Upper lobe of left lung (tissue), 6 donors: ENCODE results near the gene CIBAR2. TPM values are rescaled to one million over a fixed set of nuclear protein-coding genes. Genes with fewer than 3 reads are reported as not detected.

ENCODE experiments used
- ATAC-seq, 2 donors: fragments of 200-7000 bp; cut with Tn5 transposase; one replicate each; pipeline ENCODE4 v1.9.1; 2022; ENCODE audit warnings: mild to moderate bottlenecking in 2 of 2, moderate library complexity in 2 of 2; ENCODE audit not compliant: low FRiP score in 2 of 2
- DNase-seq, 2 donors: peaks; one replicate each; pipeline ENCODE4 v3.0.0-alpha.2; 2019 to 2020
- H3K27ac ChIP-seq, 4 donors: fragments of 200-600 bp; sonication (generic); one replicate each; pipeline ENCODE4 v1.5.1; 2016 to 2019
- H3K27me3 ChIP-seq, 4 donors: fragments of 200-600 bp; sonication (generic); one replicate each; pipeline ENCODE4 v1.5.1; 2017 to 2019
- H3K36me3 ChIP-seq, 4 donors: fragments of 200-600 bp; sonication (generic); one replicate each; pipeline ENCODE4 v1.5.1; 2016 to 2019
- H3K4me1 ChIP-seq, 4 donors: fragments of 200-600 bp; sonication (generic); one replicate each; pipeline ENCODE4 v1.5.1; 2018 to 2019
- H3K4me3 ChIP-seq, 4 donors: fragments of 200-600 bp; sonication (generic); one replicate each; pipeline ENCODE4 v1.5.1; 2017 to 2019; ENCODE audit warnings: mild to moderate bottlenecking in 2 of 4, moderate library complexity in 1 of 4
- H3K9me3 ChIP-seq, 4 donors: fragments of 200-600 bp; sonication (generic); one replicate each; pipeline ENCODE4 v1.5.1; 2018 to 2019
- EP300 ChIP-seq, 4 donors: sonication (generic); formaldehyde crosslinking; IDR thresholded peaks; one replicate each; pipeline ENCODE4 v1.5.1; 2017; ENCODE audit warnings: antibody characterized with exemption in 4 of 4, control low read depth in 2 of 4
- POLR2A ChIP-seq, 4 donors: fragments of 450-650 bp; IDR thresholded peaks; one replicate each; pipeline ENCODE4 v1.5.1; 2016 to 2017; ENCODE audit warnings: antibody characterized with exemption in 4 of 4, mild to moderate bottlenecking in 2 of 4
- POLR2AphosphoS5 ChIP-seq, 2 donors: sonication (generic); formaldehyde crosslinking; IDR thresholded peaks; one replicate each; pipeline ENCODE4 v1.5.1; 2017; ENCODE audit warnings: antibody characterized with exemption in 2 of 2
- WGBS, 2 donors: methylation state at CpG; one replicate each; pipeline ENCODE4 v1.1.5; 2017 to 2018; 5-methylcytosine and 5-hydroxymethylcytosine counted together
- total RNA-seq, 6 donors: library from RNA; depleted of rRNA in 4 of 6; stranded (reverse); fragments of >200 nt in 4 of 6; gene quantifications; one replicate each; pipeline versions ENCODE4 v1.1.0 to v1.2.1, GENCODE V29; 2016 to 2021
- TF ChIP-seq, protein P1 (sequence below), 6 experiments: fragments of 450-650 bp in 4 of 6; fragments of 200-600 bp in 2 of 6; sonication (generic) in 2 of 6; IDR thresholded peaks; one replicate each; pipeline ENCODE4 v1.5.1; 2016 to 2019; ENCODE audit warnings: antibody characterized with exemption in 6 of 6
- donor health status: DM: no; HTN: no; CAD: no; lungs with moderate emphysema.
- donor health status: DM: no; HTN: yes; CAD: no; lungs with severe emphysema.

The CIBAR2 gene
- total RNA-seq, 6 donors from 2014 or later, result 0.40 to 35.6 (median 9.9) TPM

DNA sequence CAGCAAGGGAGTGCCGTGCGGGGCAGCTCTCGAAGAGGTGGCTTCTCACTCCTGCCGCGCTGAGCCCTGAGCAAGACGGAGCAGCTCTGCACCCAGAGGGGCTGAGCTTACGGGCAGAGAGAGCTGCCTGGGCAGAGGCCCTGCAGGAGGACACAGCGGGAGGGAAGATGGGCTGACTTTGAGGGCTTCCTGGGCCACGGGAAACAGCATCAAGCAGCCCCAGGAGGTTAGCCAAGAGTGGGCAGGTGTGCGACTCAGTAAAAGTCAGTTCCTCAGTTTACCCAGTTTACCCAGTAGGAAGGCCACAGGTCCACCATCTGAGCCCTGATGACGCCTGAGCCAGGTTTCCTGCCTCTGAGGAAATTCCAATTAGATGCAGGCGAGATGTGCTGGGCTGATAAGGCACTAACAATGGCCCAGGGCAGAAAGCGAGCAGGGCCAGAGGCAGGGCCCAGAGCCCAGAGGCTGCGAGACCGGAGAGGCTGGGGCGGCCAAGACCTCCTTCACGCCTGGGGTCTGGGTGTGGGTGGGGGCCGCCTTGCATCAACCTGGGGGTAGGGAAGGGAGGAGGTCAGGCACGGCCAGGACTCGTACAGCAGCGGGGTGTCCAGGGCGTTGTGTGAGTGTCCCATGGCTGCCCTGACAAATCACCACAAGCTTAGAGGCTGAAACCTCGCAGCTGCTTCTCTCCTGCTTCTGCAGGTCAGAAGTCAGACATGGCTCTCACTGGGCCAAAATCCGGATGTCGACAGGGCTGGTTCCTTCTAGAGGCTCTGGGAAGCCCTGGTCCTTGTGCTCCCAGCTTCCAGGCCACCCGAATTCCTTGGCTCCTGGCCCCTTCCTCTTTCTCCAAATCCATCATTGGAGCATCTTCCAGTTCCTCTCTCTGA is 32.0 kb upstream of the CIBAR2 start:
- DNase-seq (no peak), ATAC-seq (peak in 1 of 2 donors; percentile 20)
- no peaks in the 10 kb centered on the region for H3K9me3 ChIP-seq
- no peaks in the 10 kb centered on the region for H3K36me3 ChIP-seq
- no peaks in the 10 kb centered on the region for H3K27me3 ChIP-seq
- peak overlapping the region in 3 of 4 donors; percentile 10 to 48 (median 46) for H3K27ac ChIP-seq
- TF ChIP-seq, protein P1, sequence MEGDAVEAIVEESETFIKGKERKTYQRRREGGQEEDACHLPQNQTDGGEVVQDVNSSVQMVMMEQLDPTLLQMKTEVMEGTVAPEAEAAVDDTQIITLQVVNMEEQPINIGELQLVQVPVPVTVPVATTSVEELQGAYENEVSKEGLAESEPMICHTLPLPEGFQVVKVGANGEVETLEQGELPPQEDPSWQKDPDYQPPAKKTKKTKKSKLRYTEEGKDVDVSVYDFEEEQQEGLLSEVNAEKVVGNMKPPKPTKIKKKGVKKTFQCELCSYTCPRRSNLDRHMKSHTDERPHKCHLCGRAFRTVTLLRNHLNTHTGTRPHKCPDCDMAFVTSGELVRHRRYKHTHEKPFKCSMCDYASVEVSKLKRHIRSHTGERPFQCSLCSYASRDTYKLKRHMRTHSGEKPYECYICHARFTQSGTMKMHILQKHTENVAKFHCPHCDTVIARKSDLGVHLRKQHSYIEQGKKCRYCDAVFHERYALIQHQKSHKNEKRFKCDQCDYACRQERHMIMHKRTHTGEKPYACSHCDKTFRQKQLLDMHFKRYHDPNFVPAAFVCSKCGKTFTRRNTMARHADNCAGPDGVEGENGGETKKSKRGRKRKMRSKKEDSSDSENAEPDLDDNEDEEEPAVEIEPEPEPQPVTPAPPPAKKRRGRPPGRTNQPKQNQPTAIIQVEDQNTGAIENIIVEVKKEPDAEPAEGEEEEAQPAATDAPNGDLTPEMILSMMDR (IDR thresholded peaks at IDR 0.05), result no peak
- TF ChIP-seq POLR2A (IDR thresholded peaks at IDR 0.05), result no peak
- no peak for TF ChIP-seq POLR2AphosphoS5 (IDR thresholded peaks at IDR 0.05)
- no peak for TF ChIP-seq EP300 (IDR thresholded peaks at IDR 0.05)
- no peak overlapping the region for H3K4me3 ChIP-seq
- WGBS, 2 donors, result 75 to 77% methylated on average over 12 to 26 of the region's 26 CpGs
- peaks cover 10 to 34% (median 23%) of the 10 kb centered on the region in 4 donors for H3K4me1 ChIP-seq

DNA sequence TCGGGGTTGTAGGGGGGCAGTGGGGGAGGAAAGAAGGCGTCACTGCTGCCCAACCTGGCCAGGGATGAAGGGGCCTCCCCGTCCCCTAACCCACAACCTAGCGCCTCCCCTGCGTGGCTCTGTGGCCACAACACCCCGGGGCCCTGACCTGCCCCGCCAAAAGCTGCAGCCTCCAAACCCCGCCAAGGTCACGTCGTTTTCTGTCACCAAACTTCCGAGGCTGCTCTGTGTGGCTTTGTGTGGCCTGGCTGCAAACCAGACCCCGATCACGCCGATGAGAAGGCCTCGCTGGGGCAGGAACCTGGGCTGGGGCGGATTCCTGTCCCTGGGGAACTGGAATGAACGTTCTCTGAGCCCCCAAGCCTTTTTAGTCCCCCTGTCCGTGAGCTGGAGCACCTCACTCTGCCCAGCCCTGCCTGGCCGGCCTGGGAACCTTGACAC is 30.5 kb upstream of the CIBAR2 start:
- Histone ChIP-seq H3K4me3 (no peak overlapping the region), H3K9me3 (no peaks in the 10 kb centered on the region), H3K27ac (no peak overlapping the region), H3K27me3 (no peaks in the 10 kb centered on the region), H3K4me1 (peaks cover 11 to 37% (median 21%) of the 10 kb centered on the region in 4 donors), H3K36me3 (no peaks in the 10 kb centered on the region)
- TF ChIP-seq POLR2AphosphoS5 (IDR thresholded peaks at IDR 0.05), result no peak
- TF ChIP-seq POLR2A (IDR thresholded peaks at IDR 0.05), result no peak
- no peak for TF ChIP-seq EP300 (IDR thresholded peaks at IDR 0.05)
- ATAC-seq (no peak), DNase-seq (no peak)
- WGBS, 2 donors, result 68 to 100% methylated on average over 4 to 19 of the region's 19 CpGs

DNA sequence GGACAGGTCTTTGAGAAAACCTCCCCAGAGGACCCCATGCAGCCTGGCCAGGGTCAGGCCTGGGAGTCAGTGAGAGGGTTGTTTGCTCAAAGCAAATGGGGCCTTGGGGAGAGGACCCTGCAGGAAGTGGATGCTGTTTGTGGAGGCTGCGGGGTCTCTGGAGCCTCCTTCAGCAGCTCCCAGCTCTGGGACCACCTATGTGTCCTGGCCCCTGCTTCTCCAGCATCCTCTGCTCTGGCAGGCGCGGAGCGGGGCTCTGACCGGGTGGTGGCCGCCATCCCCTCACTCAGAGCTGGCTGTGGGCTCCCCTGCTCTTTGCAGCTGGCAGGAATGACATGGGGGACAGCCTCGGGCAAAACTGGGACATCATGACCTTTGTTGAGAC is 29.8 kb upstream of the CIBAR2 start:
- no peak overlapping the region for H3K27ac ChIP-seq
- no peak for TF ChIP-seq EP300 (IDR thresholded peaks at IDR 0.05)
- TF ChIP-seq, protein P1 (IDR thresholded peaks at IDR 0.05), result no peak
- no peak for DNase-seq
- no peak for ATAC-seq
- H3K9me3 ChIP-seq, result no peaks in the 10 kb centered on the region
- no peak overlapping the region for H3K4me3 ChIP-seq
- H3K36me3 ChIP-seq, result no peaks in the 10 kb centered on the region
- peaks cover 13 to 36% (median 25%) of the 10 kb centered on the region in 4 donors for H3K4me1 ChIP-seq
- WGBS, 2 donors, result 89 to 90% methylated on average over 4 to 6 of the region's 7 CpGs
- H3K27me3 ChIP-seq, result no peaks in the 10 kb centered on the region

DNA sequence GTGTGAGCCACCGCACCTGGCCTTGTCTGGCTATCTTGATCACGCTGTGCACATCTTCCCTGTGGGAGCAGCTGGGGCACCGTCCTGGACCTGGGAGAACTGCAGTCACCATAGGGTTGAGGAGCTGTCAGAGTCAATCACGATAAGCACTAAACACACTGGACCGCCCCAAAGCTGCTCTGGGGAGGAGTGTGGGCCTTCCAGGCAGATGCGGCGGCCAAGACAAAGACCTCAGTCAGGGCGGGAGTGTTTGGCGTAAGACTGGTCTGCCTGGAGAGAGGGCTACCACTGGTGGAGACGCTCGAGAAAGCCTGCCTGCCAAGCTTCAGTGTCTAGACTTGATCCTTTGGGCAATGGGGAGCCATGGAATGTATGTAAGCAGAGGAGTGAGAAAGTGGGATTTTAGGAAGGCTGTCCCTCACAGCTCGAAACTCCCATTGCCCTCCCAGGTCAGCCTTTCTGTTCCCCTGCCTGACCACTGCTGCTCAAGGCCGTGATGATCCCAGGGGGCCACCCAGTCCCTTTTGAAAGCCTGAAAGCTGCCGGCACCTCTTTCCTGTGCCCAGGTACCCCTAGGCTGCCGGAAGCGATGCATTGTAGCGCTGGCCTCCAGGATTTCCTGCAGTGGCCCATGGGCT is 29.3 kb upstream of the CIBAR2 start:
- H3K36me3 ChIP-seq, result no peaks in the 10 kb centered on the region
- ATAC-seq, result peak in 1 of 2 donors; percentile 30
- no peaks in the 10 kb centered on the region for H3K9me3 ChIP-seq
- no peak for DNase-seq
- H3K4me1 ChIP-seq, result peaks cover 13 to 37% (median 28%) of the 10 kb centered on the region in 4 donors
- no peaks in the 10 kb centered on the region for H3K27me3 ChIP-seq
- H3K27ac ChIP-seq, result no peak overlapping the region
- no peak overlapping the region for H3K4me3 ChIP-seq
- WGBS, 2 donors, result 84 to 91% methylated on average over 13 to 16 of the region's 17 CpGs
- TF ChIP-seq POLR2AphosphoS5 (IDR thresholded peaks at IDR 0.05), result no peak
- TF ChIP-seq POLR2A (IDR thresholded peaks at IDR 0.05), result no peak
- no peak for TF ChIP-seq EP300 (IDR thresholded peaks at IDR 0.05)
- TF ChIP-seq, protein P1 (IDR thresholded peaks at IDR 0.05), result no peak

DNA sequence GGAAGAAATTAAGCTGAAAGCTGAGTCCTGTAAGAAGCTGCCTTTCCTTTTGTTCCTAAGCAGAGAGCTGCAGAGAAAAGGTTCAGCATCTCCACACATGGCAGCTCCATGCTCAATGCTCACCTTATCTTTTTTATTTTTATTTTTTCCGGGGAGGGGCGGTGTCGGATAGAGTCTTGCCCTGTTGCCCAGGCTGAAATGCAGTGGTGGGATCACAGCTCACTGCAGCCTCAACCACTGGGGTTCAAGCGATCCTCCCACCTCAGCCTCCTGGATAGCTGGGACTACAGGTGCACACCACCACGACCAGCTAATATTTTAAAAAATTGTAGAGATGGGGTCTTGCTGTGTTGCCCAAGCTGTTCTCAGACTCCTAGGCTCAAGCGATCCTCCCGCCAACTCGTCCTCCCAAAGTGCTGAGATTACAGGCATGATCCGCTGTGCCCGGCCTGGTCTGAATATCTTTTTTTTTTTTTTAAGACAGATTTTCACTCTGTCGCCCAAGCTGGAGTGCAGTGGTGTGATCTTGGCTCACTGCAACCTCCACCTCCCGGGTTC is 28.3 kb upstream of the CIBAR2 start:
- WGBS, 2 donors, result 75 to 89% methylated on average over 12 of the region's 12 CpGs

More for the DNA sequence above, 28.3 kb upstream of the CIBAR2 start:
- DNase-seq (no peak), ATAC-seq (no peak)
- Histone ChIP-seq H3K4me1 (peaks cover 24 to 37% (median 35%) of the 10 kb centered on the region in 4 donors), H3K27ac (no peak overlapping the region), H3K27me3 (no peaks in the 10 kb centered on the region), H3K9me3 (no peaks in the 10 kb centered on the region), H3K36me3 (no peaks in the 10 kb centered on the region), H3K4me3 (no peak overlapping the region)
- TF ChIP-seq, protein P1 (IDR thresholded peaks at IDR 0.05), result no peak
